Measurements from ENCODE around the gene CPPED1. TPM values are rescaled to one million over a fixed set of nuclear protein-coding genes. Genes with fewer than 3 reads are reported as not detected.
"Not testable (repeated sequence)": the region's sequence is repeated elsewhere in the genome, so short reads cannot be mapped to it uniquely, and the experiment has no call there.

CPPED1 gene
- total and polyA plus RNA-seq, 10 of the 15 experiments (the other 5 are each of a cell fraction or from before 2014, with no cell fraction given), result 7.1 to 39.0 (median 16.0) TPM

- DNase-seq (ENCODE audit: low read depth, low spot score); H3K9me3 ChIP-seq (replicated peaks; ENCODE audit: control insufficient read depth, insufficient read depth, low read length); BruUV-seq (replicated peaks); intact Hi-C loops (cut with micrococcal nuclease; ENCODE audit: unreplicated experiment); H3K4me3 ChIP-seq; H2AFZ ChIP-seq (ENCODE audit: control insufficient read depth, low read depth, low read length); SMC1A ChIA-PET (ENCODE audit: uncharacterized antibody, unreplicated experiment); H3K79me2 ChIP-seq (ENCODE audit: control insufficient read depth, insufficient read depth, low read length); H3K27me3 ChIP-seq (replicated peaks in 1 of 2; ENCODE audit: control insufficient read depth in 2 of 2, insufficient read depth in 2 of 2, low read length in 1 of 2); FAIRE-seq; H3K27ac ChIP-seq (ENCODE audit: control insufficient read depth, insufficient read depth); H3K36me3 ChIP-seq (ENCODE audit: control insufficient read depth in 2 of 2, insufficient read depth in 2 of 2, low read length in 1 of 2); H3K4me1 ChIP-seq (ENCODE audit: control insufficient read depth, insufficient read depth, low read length); H4K20me1 ChIP-seq (ENCODE audit: control insufficient read depth, insufficient read depth); H3K4me2 ChIP-seq (ENCODE audit: control insufficient read depth, insufficient read depth); RAD21 ChIA-PET (ENCODE audit: unreplicated experiment); ATAC-seq; H3K9ac ChIP-seq (ENCODE audit: control insufficient read depth, insufficient read depth, low read length): not testable (repeated sequence)
- WGBS (ENCODE audit: insufficient coverage, insufficient replicate concordance, low lambda C conversion rate, missing lambda C conversion rate), result 44% methylated on average over 3 of the region's 3 CpGs
- ChIA-PET POLR2A (interaction anchor here (0.6 kb wide), 2 partner anchors 17 to 261 kb away, joined by 3 to 5 read pairs; no protein-coding TSS in a partner anchor), CTCF (interaction anchor here (0.8 kb wide), 1 partner anchor 586 kb away, joined by 3 read pairs; no protein-coding TSS in a partner anchor)
- in situ Hi-C loops (cut with MboI), result loop anchor here (10.0 kb wide), 1 partner anchor 719 kb away; no protein-coding TSS in a partner anchor
Measured at GRCh38 chr16:12813734-12814133, 10.0 kb upstream of the CPPED1 start.

GRCh38 chr16:12813321-12813720 lies 9.6 kb upstream of the CPPED1 start:
- H3K9ac ChIP-seq (ENCODE audit: control insufficient read depth, insufficient read depth, low read length); ATAC-seq; FAIRE-seq; BruUV-seq (replicated peaks); intact Hi-C loops (cut with micrococcal nuclease; ENCODE audit: unreplicated experiment); H3K4me1 ChIP-seq (ENCODE audit: control insufficient read depth, insufficient read depth, low read length); H3K27ac ChIP-seq (ENCODE audit: control insufficient read depth, insufficient read depth); RAD21 ChIA-PET (ENCODE audit: unreplicated experiment); H3K4me3 ChIP-seq; DNase-seq (ENCODE audit: low read depth, low spot score); H2AFZ ChIP-seq (ENCODE audit: control insufficient read depth, low read depth, low read length); SMC1A ChIA-PET (ENCODE audit: uncharacterized antibody, unreplicated experiment); CTCF ChIA-PET; H3K4me2 ChIP-seq (ENCODE audit: control insufficient read depth, insufficient read depth); H3K79me2 ChIP-seq (ENCODE audit: control insufficient read depth, insufficient read depth, low read length); H4K20me1 ChIP-seq (ENCODE audit: control insufficient read depth, insufficient read depth); H3K9me3 ChIP-seq (replicated peaks; ENCODE audit: control insufficient read depth, insufficient read depth, low read length); H3K27me3 ChIP-seq (replicated peaks in 1 of 2; ENCODE audit: control insufficient read depth in 2 of 2, insufficient read depth in 2 of 2, low read length in 1 of 2); H3K36me3 ChIP-seq (ENCODE audit: control insufficient read depth in 2 of 2, insufficient read depth in 2 of 2, low read length in 1 of 2): not testable (repeated sequence)
- POLR2A ChIA-PET, result interaction anchor here (0.6 kb wide), 1 partner anchor 18 kb away, joined by 5 read pairs; no protein-coding TSS in a partner anchor
- in situ Hi-C loops (cut with MboI), result loop anchor here (10.0 kb wide), 1 partner anchor 719 kb away; no protein-coding TSS in a partner anchor
- WGBS (ENCODE audit: insufficient coverage, insufficient replicate concordance, low lambda C conversion rate, missing lambda C conversion rate), result 43% methylated on average over 5 of the region's 5 CpGs
